ENCODE results near the gene CRB2. TPM values are rescaled to one million over a fixed set of nuclear protein-coding genes. Genes with fewer than 3 reads are reported as not detected.

The CRB2 gene
- total RNA-seq, 4 donors from 2014 or later: 0.06 to 0.13 TPM; not detected in 2

DNA sequence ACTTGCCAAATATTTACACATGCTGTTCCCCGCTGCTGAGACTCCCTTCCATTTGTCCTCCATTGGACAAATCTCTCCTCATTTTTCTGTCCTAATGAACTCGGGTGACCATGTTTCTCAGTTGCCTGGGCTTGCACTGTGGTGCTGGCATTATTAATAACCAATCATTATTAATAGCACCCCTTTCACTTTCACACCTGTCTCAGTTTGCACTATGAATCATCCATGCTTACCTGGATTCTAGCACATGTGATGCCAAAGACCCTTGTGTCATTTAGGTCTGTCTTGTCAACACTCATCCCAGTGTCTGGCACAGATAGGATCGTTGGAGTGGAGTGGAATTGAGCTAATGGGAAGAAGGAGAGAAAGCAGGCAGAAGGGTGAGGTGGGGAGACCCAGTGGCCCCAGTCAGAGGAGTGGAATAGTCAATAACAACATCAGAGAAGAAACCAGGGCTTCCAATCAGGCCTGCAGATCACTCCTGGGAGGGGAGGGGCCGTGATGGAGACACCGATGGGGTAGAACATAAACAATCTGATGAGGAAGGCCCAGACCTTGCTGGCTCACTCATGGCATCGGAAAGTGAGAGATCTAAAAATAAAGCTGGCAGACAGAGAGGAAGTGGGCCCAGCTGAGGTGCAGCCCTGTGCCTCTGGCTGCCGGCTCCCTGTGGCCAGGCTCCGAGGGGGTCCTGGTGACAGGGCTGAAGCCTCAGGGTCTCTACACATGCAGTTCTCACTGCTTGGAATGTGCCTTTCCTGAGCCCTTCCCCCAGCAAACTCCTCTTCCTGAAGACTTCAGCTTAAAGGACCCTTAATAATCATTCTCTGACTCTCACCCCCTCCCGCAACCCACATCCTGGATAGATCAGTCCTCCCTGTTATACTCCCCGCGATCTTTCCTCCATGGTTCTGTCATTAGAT lies 33.5 kb upstream of the CRB2 start:
- Histone ChIP-seq H3K9me3 (no peaks in the 10 kb centered on the region), H3K27me3 (no peaks in the 10 kb centered on the region), H3K4me3 (no peak overlapping the region), H3K36me3 (no peaks in the 10 kb centered on the region), H3K27ac (replicated peaks in 1 of 4) (no peak overlapping the region), H3K4me1 (peaks cover 14 to 34% (median 30%) of the 10 kb centered on the region in 4 donors)
- TF ChIP-seq POLR2A (IDR thresholded peaks at IDR 0.05; ENCODE audit: low read depth): no peak
- TF ChIP-seq EP300 (IDR thresholded peaks at IDR 0.05): no peak
- TF ChIP-seq POLR2AphosphoS5 (IDR thresholded peaks at IDR 0.05): no peak
- no peak for TF ChIP-seq CTCF (IDR thresholded peaks at IDR 0.05)
- intact Hi-C loops (cut with DNase I): no loop called here
- 39% methylated on average over 11 of the region's 11 CpGs for WGBS
- DNase-seq (ENCODE audit: extremely low spot score): no peak

GRCh38 chr9:123323196-123324013 lies 32.6 kb upstream of the CRB2 start:
- Histone ChIP-seq H3K27ac (replicated peaks in 1 of 4) (no peak overlapping the region), H3K4me1 (peaks cover 12 to 28% (median 23%) of the 10 kb centered on the region in 4 donors), H3K9me3 (no peaks in the 10 kb centered on the region), H3K36me3 (no peaks in the 10 kb centered on the region), H3K4me3 (no peak overlapping the region), H3K27me3 (no peaks in the 10 kb centered on the region)
- DNase-seq (ENCODE audit: extremely low spot score): no peak
- no peak for TF ChIP-seq POLR2AphosphoS5 (IDR thresholded peaks at IDR 0.05)
- intact Hi-C loops (cut with DNase I): no loop called here
- 72% methylated on average over 13 of the region's 13 CpGs for whole genome bisulfite sequencing

DNA sequence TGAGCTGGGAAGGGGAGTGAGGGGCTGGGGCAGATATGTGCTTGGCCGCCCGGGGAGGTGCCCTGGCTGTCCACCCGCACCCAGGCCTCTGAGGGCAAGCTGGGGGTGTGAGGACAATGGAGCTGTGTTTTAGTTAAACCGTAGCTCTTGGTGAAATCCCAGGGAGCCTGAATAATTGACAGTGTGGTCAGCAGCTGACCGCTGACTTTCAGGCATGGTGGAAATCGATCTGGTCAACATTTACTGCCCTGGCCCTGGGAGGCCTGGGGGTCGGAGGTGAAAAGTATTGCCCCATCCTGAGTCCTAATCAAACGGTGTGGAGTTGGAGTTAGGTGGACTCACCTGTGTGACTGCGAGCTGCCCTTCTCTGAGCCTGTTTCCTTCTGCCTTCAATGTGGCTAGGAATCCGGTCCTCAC lies 31.2 kb upstream of the CRB2 start:
- 92% methylated on average over 8 of the region's 10 CpGs for WGBS
- no peaks in the 10 kb centered on the region for H3K27me3 ChIP-seq
- no peaks in the 10 kb centered on the region for H3K9me3 ChIP-seq
- H3K4me1 ChIP-seq: peaks cover 3 to 15% (median 10%) of the 10 kb centered on the region in 4 donors
- no peak overlapping the region for H3K4me3 ChIP-seq
- no peak for TF ChIP-seq EP300 (IDR thresholded peaks at IDR 0.05)
- no peak for TF ChIP-seq CTCF (IDR thresholded peaks at IDR 0.05)
- no peak for TF ChIP-seq POLR2A (IDR thresholded peaks at IDR 0.05; ENCODE audit: low read depth)
- no peak overlapping the region for H3K27ac ChIP-seq (replicated peaks in 1 of 4)
- no peak for DNase-seq (ENCODE audit: extremely low spot score)
- intact Hi-C loops (cut with DNase I): no loop called here
- H3K36me3 ChIP-seq: no peaks in the 10 kb centered on the region

DNA sequence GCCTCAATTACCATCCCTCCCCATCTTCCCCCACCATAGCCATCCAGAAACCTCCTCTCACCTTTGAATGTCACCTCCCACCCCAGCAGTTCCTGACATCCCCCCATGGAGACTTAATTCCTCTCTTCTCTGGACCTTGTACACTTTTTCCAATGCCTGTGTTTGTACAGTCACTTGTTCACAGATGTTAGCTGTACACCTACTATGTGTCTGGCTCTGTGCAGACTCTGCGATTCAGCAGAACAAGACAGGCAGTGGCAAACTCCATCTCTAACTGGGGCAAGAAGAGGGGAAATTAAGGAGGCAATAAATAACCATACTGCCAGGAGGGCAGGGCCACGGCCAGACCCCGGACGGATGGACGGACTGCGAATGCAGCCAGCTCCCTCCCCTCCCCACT lies 29.8 kb upstream of the CRB2 start:
- Histone ChIP-seq H3K27me3 (no peaks in the 10 kb centered on the region), H3K9me3 (no peaks in the 10 kb centered on the region), H3K27ac (replicated peaks in 1 of 4) (no peak overlapping the region), H3K36me3 (no peaks in the 10 kb centered on the region), H3K4me1 (peaks cover 3 to 15% (median 10%) of the 10 kb centered on the region in 4 donors), H3K4me3 (peak overlapping the region in 1 of 4 donors; percentile 12)
- no peak for DNase-seq (ENCODE audit: extremely low spot score)
- WGBS: 58% methylated on average over 6 of the region's 6 CpGs
- intact Hi-C loops (cut with DNase I): no loop called here
- TF ChIP-seq POLR2A (IDR thresholded peaks at IDR 0.05; ENCODE audit: low read depth): no peak
- no peak for TF ChIP-seq CTCF (IDR thresholded peaks at IDR 0.05)
- no peak for TF ChIP-seq EP300 (IDR thresholded peaks at IDR 0.05)
- no peak for TF ChIP-seq POLR2AphosphoS5 (IDR thresholded peaks at IDR 0.05)

DNA sequence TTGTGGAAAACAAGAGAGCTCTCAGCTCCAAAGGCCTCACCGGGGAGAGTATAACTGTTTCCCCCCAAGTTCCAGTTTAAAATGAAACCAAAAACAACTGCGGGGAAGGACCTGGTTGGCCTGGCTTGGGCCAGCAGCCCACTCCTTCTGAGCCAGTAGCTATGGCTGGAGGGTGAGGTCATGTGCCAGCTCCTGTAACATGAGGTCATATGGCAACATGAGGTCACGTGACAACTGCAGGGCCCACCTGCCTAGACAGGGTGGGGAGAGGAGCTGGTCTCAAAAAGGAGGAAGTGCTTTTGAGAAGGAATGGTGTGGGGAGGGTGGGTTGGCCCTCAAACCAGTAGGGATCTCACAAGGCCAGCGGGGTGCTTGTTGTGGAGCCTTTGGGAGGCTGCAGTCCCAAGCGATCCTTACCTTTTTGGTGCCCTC lies 29.3 kb upstream of the CRB2 start:
- Histone ChIP-seq H3K4me1 (peaks cover 3 to 15% (median 10%) of the 10 kb centered on the region in 4 donors), H3K4me3 (peak overlapping the region in 1 of 4 donors; percentile 12), H3K36me3 (no peaks in the 10 kb centered on the region), H3K9me3 (no peaks in the 10 kb centered on the region), H3K27ac (replicated peaks in 1 of 4) (no peak overlapping the region), H3K27me3 (no peaks in the 10 kb centered on the region)
- TF ChIP-seq EP300 (IDR thresholded peaks at IDR 0.05): no peak
- no peak for TF ChIP-seq POLR2A (IDR thresholded peaks at IDR 0.05; ENCODE audit: low read depth)
- no peak for TF ChIP-seq CTCF (IDR thresholded peaks at IDR 0.05)
- no peak for TF ChIP-seq POLR2AphosphoS5 (IDR thresholded peaks at IDR 0.05)
- DNase-seq (ENCODE audit: extremely low spot score): no peak
- intact Hi-C loops (cut with DNase I): no loop called here
- WGBS: 72% methylated on average over 5 of the region's 5 CpGs
